Non-pigmented ciliary epithelial cell (primary cell): Measurements from ENCODE around the gene IFNA16.
"Not testable (repeated sequence)": the region's sequence is repeated elsewhere in the genome, so short reads cannot be mapped to it uniquely, and the experiment has no call there.

ENCODE experiments used
- DNase-seq: peaks from one replicate; pipeline ENCODE4 v3.0.0-alpha.2; 2010; ENCODE audit warnings: low read depth

IFNA16 gene

GRCh38 chr9:21194867-21195776 is 22.0 kb downstream of the IFNA16 start:
- DNase-seq: not testable (repeated sequence)

GRCh38 chr9:21187487-21187886 is 29.6 kb downstream of the IFNA16 start, which contains the start of gene IFNA4:
IFNA4 (minus strand) TSS chr9:21187587; CDS start chr9:21187531, 56 bp downstream.
- not testable (repeated sequence) for DNase-seq

- not testable (repeated sequence) for DNase-seq
Measured at GRCh38 chr9:21182810-21183736, 34.0 kb downstream of the IFNA16 start.

- DNase-seq: no peak
Measured at GRCh38 chr9:21174671-21175070, 42.4 kb downstream of the IFNA16 start.

GRCh38 chr9:21172156-21172555 is 45.0 kb downstream of the IFNA16 start:
- DNase-seq: no peak

- DNase-seq: no peak
Measured at GRCh38 chr9:21171351-21171750, 45.8 kb downstream of the IFNA16 start.

GRCh38 chr9:21166560-21166959 is 50.6 kb downstream of the IFNA16 start, which contains the start of gene IFNA21:
IFNA21 (minus strand) TSS chr9:21166660; CDS start chr9:21166612, 48 bp downstream.
- DNase-seq: not testable (repeated sequence)
